ENCODE data around the gene FCRL5.

DNA sequence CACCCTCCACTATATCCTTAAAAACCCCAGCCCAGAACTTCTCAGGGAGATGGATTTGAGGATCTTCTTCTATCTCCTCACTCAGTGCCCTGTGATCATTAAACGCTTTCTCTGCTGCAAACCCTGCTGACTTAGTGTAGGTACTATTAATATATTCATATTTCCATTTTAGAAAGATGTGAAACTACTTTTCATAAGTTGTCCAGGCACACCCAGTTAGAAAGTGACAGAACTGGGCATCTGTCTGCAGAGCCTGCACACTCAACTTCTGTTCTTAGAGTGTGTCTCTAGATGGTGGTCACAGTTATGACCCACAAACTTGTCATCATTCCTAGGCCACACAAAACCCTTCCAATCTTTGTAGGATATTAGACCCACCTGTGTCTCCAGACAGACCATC lies 55.0 kb downstream of the FCRL5 start:
- TF ChIP-seq EZH2 (IDR thresholded peaks at IDR 0.05) = no peak
- no peak for TF ChIP-seq POLR2AphosphoS5 (IDR thresholded peaks at IDR 0.05; ENCODE audit: borderline replicate concordance, low read depth, low read length)
- TF ChIP-seq FOXP2 (optimal IDR thresholded peaks at IDR 0.05; ENCODE audit: control extremely low read depth, extremely low read length, insufficient read depth) = no peak

Measured in SK-N-MC (cell line).